Measurements from ENCODE around the gene SKA1. TPM values are rescaled to one million over a fixed set of nuclear protein-coding genes. Genes with fewer than 3 reads are reported as not detected.
A peak's percentile ranks its signal among the peaks of the same experiment; 100 is the strongest.

Gene SKA1
- total and polyA plus RNA-seq, 2 experiments from 2014 or later: 4.0 to 5.5 TPM

- WGBS (ENCODE audit: low lambda C conversion rate, missing lambda C conversion rate): 79% methylated on average over 2 of the region's 2 CpGs
- Histone ChIP-seq H3K4me1 (ENCODE audit: insufficient read depth) (no peaks in the 10 kb centered on the region), H2AFZ (no peak overlapping the region)
These were observed 14.1 kb downstream of the SKA1 start for GRCh38 chr18:50388988-50389387.

GRCh38 chr18:50393802-50394201, 19.0 kb downstream of the SKA1 start:
- 79% methylated on average over 3 of the region's 3 CpGs for WGBS (ENCODE audit: low lambda C conversion rate, missing lambda C conversion rate)
- no peak for DNase-seq (ENCODE audit: low spot score)
- H3K27ac ChIP-seq: peak overlapping the region; percentile 2
- H3K9me3 ChIP-seq (ENCODE audit: low read depth): no peaks in the 10 kb centered on the region
- TF ChIP-seq EZH2phosphoT487 (IDR thresholded peaks at IDR 0.05; ENCODE audit: low read depth, severe bottlenecking, unreplicated experiment) (no peak), EZH2 (IDR thresholded peaks at IDR 0.05; ENCODE audit: borderline replicate concordance) (no peak), CTCF (IDR thresholded peaks at IDR 0.05; ENCODE audit: poor library complexity) (no peak)
- H3K4me1 ChIP-seq (ENCODE audit: insufficient read depth): peaks cover 5% of the 10 kb centered on the region
- no peaks in the 10 kb centered on the region for H3K36me3 ChIP-seq (replicated peaks; ENCODE audit: insufficient read depth, low read depth)
- H3K79me2 ChIP-seq: no peaks in the 10 kb centered on the region
- no peaks in the 10 kb centered on the region for H3K27me3 ChIP-seq
- no peak overlapping the region for H3K4me3 ChIP-seq
- H2AFZ ChIP-seq: no peak overlapping the region
- H3K9me2 ChIP-seq (replicated peaks; ENCODE audit: insufficient read depth): no peaks in the 10 kb centered on the region
- H4K20me1 ChIP-seq (ENCODE audit: insufficient read depth, poor library complexity, severe bottlenecking): no peaks in the 10 kb centered on the region
- no peak overlapping the region for H3K4me2 ChIP-seq

More at GRCh38 chr18:50388988-50389387, 14.1 kb downstream of the SKA1 start:
- Histone ChIP-seq H3K36me3 (replicated peaks; ENCODE audit: insufficient read depth, low read depth) (no peaks in the 10 kb centered on the region), H3K27ac (no peak overlapping the region), H3K27me3 (no peaks in the 10 kb centered on the region), H3K79me2 (no peaks in the 10 kb centered on the region), H3K9me2 (replicated peaks; ENCODE audit: insufficient read depth) (no peaks in the 10 kb centered on the region), H3K4me3 (no peak overlapping the region), H4K20me1 (ENCODE audit: insufficient read depth, poor library complexity, severe bottlenecking) (no peaks in the 10 kb centered on the region), H3K4me2 (no peak overlapping the region), H3K9me3 (ENCODE audit: low read depth) (no peaks in the 10 kb centered on the region)
- DNase-seq (ENCODE audit: low spot score): no peak
- TF ChIP-seq CTCF (IDR thresholded peaks at IDR 0.05; ENCODE audit: poor library complexity): no peak
- no peak for TF ChIP-seq EZH2phosphoT487 (IDR thresholded peaks at IDR 0.05; ENCODE audit: low read depth, severe bottlenecking, unreplicated experiment)
- no peak for TF ChIP-seq EZH2 (IDR thresholded peaks at IDR 0.05; ENCODE audit: borderline replicate concordance)

GRCh38 chr18:50395093-50395492, 20.2 kb downstream of the SKA1 start:
- TF ChIP-seq EZH2 (IDR thresholded peaks at IDR 0.05; ENCODE audit: borderline replicate concordance) (no peak), CTCF (IDR thresholded peaks at IDR 0.05; ENCODE audit: poor library complexity) (no peak), EZH2phosphoT487 (IDR thresholded peaks at IDR 0.05; ENCODE audit: low read depth, severe bottlenecking, unreplicated experiment) (no peak)
- H3K27ac ChIP-seq: peak overlapping the region; percentile 18
- peaks cover 5% of the 10 kb centered on the region for H3K4me1 ChIP-seq (ENCODE audit: insufficient read depth)
- no peak overlapping the region for H2AFZ ChIP-seq
- H3K9me3 ChIP-seq (ENCODE audit: low read depth): no peaks in the 10 kb centered on the region
- no peak for DNase-seq (ENCODE audit: low spot score)
- no peaks in the 10 kb centered on the region for H4K20me1 ChIP-seq (ENCODE audit: insufficient read depth, poor library complexity, severe bottlenecking)
- H3K4me3 ChIP-seq: no peak overlapping the region
- 73% methylated on average over 2 of the region's 2 CpGs for WGBS (ENCODE audit: low lambda C conversion rate, missing lambda C conversion rate)
- no peaks in the 10 kb centered on the region for H3K36me3 ChIP-seq (replicated peaks; ENCODE audit: insufficient read depth, low read depth)
- H3K79me2 ChIP-seq: no peaks in the 10 kb centered on the region
- H3K27me3 ChIP-seq: no peaks in the 10 kb centered on the region
- H3K9me2 ChIP-seq (replicated peaks; ENCODE audit: insufficient read depth): no peaks in the 10 kb centered on the region
- no peak overlapping the region for H3K4me2 ChIP-seq

All from hepatocyte (in vitro differentiated cells).